Testis (tissue), 2 donors: ENCODE measurements around the gene SIPA1L3.

ENCODE experiments used
- CTCF ChIP-seq, 3 experiments: fragments of 450-650 bp in 2 of 3; fragments of 200-600 bp in 1 of 3; sonication (generic) in 1 of 3; IDR thresholded peaks; one replicate each; pipeline ENCODE4 v1.5.1; 2016 to 2019; ENCODE audit warnings: antibody characterized with exemption in 3 of 3, mild to moderate bottlenecking in 2 of 3, moderate library complexity in 1 of 3
- POLR2A ChIP-seq: fragments of 450-650 bp; IDR thresholded peaks from one replicate; pipeline ENCODE4 v1.6.1; 2017; ENCODE audit warnings: antibody characterized with exemption, mild to moderate bottlenecking, moderate library complexity

- no peak for TF ChIP-seq CTCF (IDR thresholded peaks at IDR 0.05)
- TF ChIP-seq POLR2A, result no peak
These were observed 63.7 kb downstream of the SIPA1L3 start for GRCh38 chr19:37970699-37971098.
